SK-N-DZ (cell line): Measurements from ENCODE around the gene CCDC63. TPM values are rescaled to one million over a fixed set of nuclear protein-coding genes. Genes with fewer than 3 reads are reported as not detected.

Experiments used
- DNase-seq: peaks from one replicate; pipeline ENCODE4 v3.0.0-alpha.2; 2015; ENCODE audit warnings: low spot score
- polyA plus RNA-seq, 2 experiments: library from polyadenylated mRNA; depleted of rRNA; stranded (reverse); fragments of >200 nt; gene quantifications; 2 replicates each; pipeline ENCODE4 v1.2.3, GENCODE V29; 2014

Gene CCDC63
- not detected in 2 replicates for polyA plus RNA-seq (2014; cell fraction: cytosol; rRNA removed)
- polyA plus RNA-seq (2014; cell fraction: nucleus; rRNA removed): not detected in 2 replicates

- peak; percentile 55 for DNase-seq
Observed at GRCh38 chr12:110846615-110847566, at the start of gene CCDC63. TSS of gene CCDC63 (plus strand) at chr12:110846987. CDS start at chr12:110852955, 5,968 bp downstream.

GRCh38 chr12:110798461-110798860 is 48.3 kb upstream of the CCDC63 start:
- no peak for DNase-seq

GRCh38 chr12:110802489-110802888 is 44.3 kb upstream of the CCDC63 start:
- DNase-seq: no peak

GRCh38 chr12:110804406-110804805 is 42.4 kb upstream of the CCDC63 start:
- DNase-seq: no peak

GRCh38 chr12:110807640-110808039 is 39.1 kb upstream of the CCDC63 start:
- no peak for DNase-seq

- no peak for DNase-seq
Observed at GRCh38 chr12:110809149-110809548, 37.6 kb upstream of the CCDC63 start.

- no peak for DNase-seq
Observed at GRCh38 chr12:110811972-110812371, 34.8 kb upstream of the CCDC63 start.

GRCh38 chr12:110813285-110813684 is 33.5 kb upstream of the CCDC63 start:
- DNase-seq: no peak

- DNase-seq: no peak
Observed at GRCh38 chr12:110813756-110814155, 33.0 kb upstream of the CCDC63 start.

- DNase-seq: no peak
Observed at GRCh38 chr12:110816248-110816647, 30.5 kb upstream of the CCDC63 start.

- no peak for DNase-seq
Observed at GRCh38 chr12:110816779-110817178, 30.0 kb upstream of the CCDC63 start.

- no peak for DNase-seq
Observed at GRCh38 chr12:110818511-110818910, 28.3 kb upstream of the CCDC63 start.

- no peak for DNase-seq
Observed at GRCh38 chr12:110819150-110819549, 27.6 kb upstream of the CCDC63 start.

- no peak for DNase-seq
Observed at GRCh38 chr12:110819646-110820045, 27.1 kb upstream of the CCDC63 start.

GRCh38 chr12:110821917-110822316 is 24.9 kb upstream of the CCDC63 start:
- no peak for DNase-seq

GRCh38 chr12:110822821-110823415 is 23.9 kb upstream of the CCDC63 start:
- DNase-seq: no peak

GRCh38 chr12:110824342-110824741 is 22.4 kb upstream of the CCDC63 start:
- no peak for DNase-seq

- no peak for DNase-seq
Observed at GRCh38 chr12:110825530-110825929, 21.3 kb upstream of the CCDC63 start.

GRCh38 chr12:110826592-110827200 is 20.1 kb upstream of the CCDC63 start:
- DNase-seq: peak; percentile 85

- no peak for DNase-seq
Observed at GRCh38 chr12:110829308-110829707, 17.5 kb upstream of the CCDC63 start.

- no peak for DNase-seq
Observed at GRCh38 chr12:110836291-110836690, 10.5 kb upstream of the CCDC63 start.

GRCh38 chr12:110841007-110841406 is 5.8 kb upstream of the CCDC63 start:
- no peak for DNase-seq
